Brain microvascular endothelial cell (primary cell): Measurements from ENCODE around the gene H1-8.

Experiments
- DNase-seq: peaks from one replicate; pipeline ENCODE4 v3.0.0-alpha.2; 2020
- H3K27ac ChIP-seq: fragments of 250-450 bp; sonication (Bioruptor Pico); 2 replicates; pipeline ENCODE4 v1.5.1; 2020; ENCODE audit warnings: mild to moderate bottlenecking, moderate library complexity
- H3K27me3 ChIP-seq: fragments of 250-450 bp; sonication (Bioruptor Pico); replicated peaks from 2 replicates; pipeline ENCODE4 v1.5.1; 2020; ENCODE audit warnings: mild to moderate bottlenecking
- H3K36me3 ChIP-seq: fragments of 250-450 bp; sonication (Bioruptor Pico); replicated peaks from 2 replicates; pipeline ENCODE4 v1.5.1; 2020; ENCODE audit warnings: mild to moderate bottlenecking
- H3K4me3 ChIP-seq: 2 replicates; pipeline ENCODE4 v1.5.1; 2011; ENCODE audit warnings: low read depth, mild to moderate bottlenecking, control low read depth, low read length, moderate library complexity
- in situ Hi-C: cut with HindIII; loops from 2 replicates; pipeline ENCODE4 v1.10.0; 2017; ENCODE audit warnings: low sequenced_read_pairs, low pct_ligation_motif_present
- TF ChIP-seq, protein P1 (sequence below): IDR thresholded peaks from 2 replicates; pipeline ENCODE4 v1.5.1; 2011; ENCODE audit warnings: low read depth, mild to moderate bottlenecking, moderate library complexity, low read length, control low read depth, inconsistent platforms; ENCODE audit errors: missing control alignments

The H1-8 gene

DNA sequence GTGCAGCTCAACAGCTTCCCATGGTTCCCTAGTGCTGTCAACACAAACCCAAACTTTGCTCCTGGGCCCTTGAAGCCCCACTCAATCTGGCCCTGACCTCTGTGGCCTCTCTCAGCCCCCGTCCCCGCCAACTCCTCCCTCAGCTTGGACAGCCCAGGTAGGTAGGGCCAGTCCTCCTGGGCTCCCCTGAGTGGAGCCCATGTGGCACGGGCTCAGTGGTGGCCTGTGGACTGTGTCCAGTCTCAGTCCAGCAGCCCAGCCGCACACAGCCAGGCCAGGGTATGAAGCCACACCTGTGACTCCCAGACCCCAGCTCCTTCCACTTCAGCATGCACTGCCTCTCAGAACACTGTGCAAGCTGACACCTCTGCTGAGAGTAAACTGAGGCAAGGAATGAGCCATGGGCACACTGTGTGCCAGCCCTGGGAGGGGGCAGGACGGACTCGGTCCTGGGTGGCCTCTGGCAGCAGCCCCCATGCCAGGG, 52.0 kb downstream of the H1-8 start:
- Histone ChIP-seq H3K27me3 (no peaks in the 10 kb centered on the region), H3K27ac (peak overlapping the region; percentile 92), H3K4me3 (no peak overlapping the region), H3K36me3 (no peaks in the 10 kb centered on the region)
- in situ Hi-C loops: no loop called here
- TF ChIP-seq, protein P1, sequence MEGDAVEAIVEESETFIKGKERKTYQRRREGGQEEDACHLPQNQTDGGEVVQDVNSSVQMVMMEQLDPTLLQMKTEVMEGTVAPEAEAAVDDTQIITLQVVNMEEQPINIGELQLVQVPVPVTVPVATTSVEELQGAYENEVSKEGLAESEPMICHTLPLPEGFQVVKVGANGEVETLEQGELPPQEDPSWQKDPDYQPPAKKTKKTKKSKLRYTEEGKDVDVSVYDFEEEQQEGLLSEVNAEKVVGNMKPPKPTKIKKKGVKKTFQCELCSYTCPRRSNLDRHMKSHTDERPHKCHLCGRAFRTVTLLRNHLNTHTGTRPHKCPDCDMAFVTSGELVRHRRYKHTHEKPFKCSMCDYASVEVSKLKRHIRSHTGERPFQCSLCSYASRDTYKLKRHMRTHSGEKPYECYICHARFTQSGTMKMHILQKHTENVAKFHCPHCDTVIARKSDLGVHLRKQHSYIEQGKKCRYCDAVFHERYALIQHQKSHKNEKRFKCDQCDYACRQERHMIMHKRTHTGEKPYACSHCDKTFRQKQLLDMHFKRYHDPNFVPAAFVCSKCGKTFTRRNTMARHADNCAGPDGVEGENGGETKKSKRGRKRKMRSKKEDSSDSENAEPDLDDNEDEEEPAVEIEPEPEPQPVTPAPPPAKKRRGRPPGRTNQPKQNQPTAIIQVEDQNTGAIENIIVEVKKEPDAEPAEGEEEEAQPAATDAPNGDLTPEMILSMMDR: no peak
- DNase-seq: no peak

DNA sequence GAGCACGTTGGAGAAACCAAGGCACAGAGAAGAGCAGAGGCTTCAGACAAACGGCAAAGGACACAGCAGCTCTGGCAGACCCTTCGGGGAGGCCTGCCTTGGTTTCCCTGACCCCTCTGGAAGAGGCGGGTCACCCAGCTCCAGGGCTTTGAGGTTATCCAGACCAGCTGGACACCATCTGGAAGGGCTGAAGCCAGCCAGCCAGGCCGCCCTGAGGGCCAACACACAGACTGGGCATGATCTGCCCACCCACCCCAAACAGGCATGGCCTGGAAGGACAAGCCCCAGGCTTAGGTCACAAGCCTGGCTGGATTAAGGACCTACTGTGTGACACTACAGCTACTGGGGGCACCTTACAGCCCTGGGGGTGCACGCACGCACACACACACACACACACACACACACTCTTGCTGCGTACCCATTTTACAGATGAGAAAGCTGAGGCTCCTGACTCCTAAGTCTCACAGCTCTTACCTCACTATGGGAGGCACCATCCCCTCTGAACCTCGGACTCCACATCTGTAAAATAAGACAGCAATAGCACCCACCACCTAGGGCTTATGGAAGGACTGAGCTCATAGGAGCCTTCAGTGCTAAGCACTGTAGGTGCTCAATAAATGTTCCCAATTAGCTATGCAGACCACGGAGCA, 52.7 kb downstream of the H1-8 start:
- peak overlapping the region; percentile 92 for H3K27ac ChIP-seq
- TF ChIP-seq, protein P1: no peak
- in situ Hi-C loops: no loop called here
- H3K4me3 ChIP-seq: no peak overlapping the region
- H3K36me3 ChIP-seq: no peaks in the 10 kb centered on the region
- no peak for DNase-seq
- H3K27me3 ChIP-seq: no peaks in the 10 kb centered on the region

DNA sequence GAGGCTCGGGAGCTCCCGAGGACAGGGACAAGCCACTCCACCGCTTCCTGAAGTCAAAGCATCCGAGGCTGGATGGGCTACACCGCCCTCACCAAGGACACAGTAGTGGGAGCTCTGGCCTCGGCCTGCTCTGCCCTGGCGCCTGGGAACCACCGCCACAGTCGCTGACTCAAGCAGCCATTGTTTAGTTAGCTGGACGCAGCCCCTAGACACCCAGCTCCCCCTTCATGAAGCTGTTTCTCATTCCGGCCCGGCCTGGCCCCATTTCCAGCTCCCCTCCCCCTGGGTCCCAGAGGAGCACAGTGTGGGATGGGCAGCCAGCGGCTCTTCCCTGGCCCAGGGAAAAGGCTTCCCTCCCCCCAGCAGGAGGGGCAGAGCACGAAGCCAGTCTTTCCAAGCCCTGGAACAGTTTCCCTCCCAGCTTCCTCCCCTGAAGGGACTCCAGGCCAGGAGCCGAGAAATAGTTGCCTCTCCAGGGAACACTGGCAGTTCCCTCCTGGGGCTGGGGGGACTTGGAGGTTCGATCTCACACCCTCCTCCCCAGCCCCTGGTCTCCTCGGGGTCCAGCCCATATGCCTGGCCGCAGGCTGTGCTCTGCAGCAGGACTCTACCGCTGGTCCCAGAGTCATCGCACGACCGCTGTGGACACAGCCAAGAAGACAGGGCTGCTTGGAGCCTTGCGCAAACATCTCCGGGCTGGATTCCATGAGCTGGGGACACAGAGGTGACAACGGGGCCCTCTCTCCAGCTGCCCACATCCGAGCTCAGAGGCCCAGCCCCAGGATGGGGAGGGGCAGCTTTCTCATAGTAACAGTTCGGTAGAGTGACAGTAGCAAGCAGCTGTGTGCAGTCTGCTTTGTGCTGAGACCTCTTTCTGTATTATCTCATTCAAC, 53.5 kb downstream of the H1-8 start:
- in situ Hi-C loops: no loop called here
- peak; percentile 94 for DNase-seq
- Histone ChIP-seq H3K27ac (peak overlapping the region; percentile 92), H3K27me3 (no peaks in the 10 kb centered on the region), H3K36me3 (no peaks in the 10 kb centered on the region), H3K4me3 (peak overlapping the region; percentile 17)
- TF ChIP-seq, protein P1: peak; percentile 18

DNA sequence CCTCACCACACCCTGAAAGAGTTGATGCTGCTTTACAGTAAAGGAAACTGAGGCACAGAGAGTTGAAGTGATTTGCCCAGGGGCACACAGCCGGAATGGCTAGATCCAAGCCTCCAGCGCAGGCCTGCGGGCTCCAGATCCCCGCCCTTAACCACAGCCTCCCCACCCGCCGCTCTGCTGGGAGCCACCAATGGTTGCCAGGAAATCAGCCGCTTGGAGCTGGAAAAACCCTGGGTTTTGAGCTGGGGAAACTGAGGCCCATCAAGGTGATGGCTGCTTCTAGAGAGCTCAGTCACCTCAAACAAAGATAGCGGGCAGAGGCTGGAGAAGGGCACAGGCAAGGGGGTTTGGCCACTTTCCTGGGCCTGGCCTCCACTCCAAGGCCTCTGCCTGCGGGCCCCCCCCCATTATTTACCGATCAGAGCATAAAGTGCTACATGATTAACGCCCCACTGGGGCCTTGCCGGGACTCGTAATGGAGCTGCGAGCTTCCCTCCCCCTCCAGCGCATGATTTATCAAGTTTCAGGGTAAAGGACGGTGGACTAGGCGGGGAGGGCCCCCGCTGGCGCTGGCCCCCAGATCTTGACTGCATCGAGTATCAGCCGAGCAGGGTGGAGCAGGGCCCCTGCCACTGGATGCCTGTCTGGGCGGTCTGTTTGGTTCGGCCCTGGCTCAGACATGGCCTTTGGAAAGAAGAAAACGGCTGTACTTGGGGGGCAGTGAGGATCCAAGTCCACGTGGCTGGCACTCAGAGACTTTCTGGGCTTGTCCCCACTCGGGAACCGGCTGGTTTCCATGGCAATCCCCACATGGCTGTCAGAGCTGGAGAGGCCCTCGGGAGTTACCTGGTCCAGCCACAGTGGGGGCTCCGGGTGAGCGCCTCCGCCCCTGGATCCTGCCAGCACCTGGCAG, 54.4 kb downstream of the H1-8 start:
- Histone ChIP-seq H3K4me3 (no peak overlapping the region), H3K36me3 (no peaks in the 10 kb centered on the region), H3K27me3 (no peaks in the 10 kb centered on the region), H3K27ac (peak overlapping the region; percentile 92)
- TF ChIP-seq, protein P1: no peak
- in situ Hi-C loops: no loop called here
- DNase-seq: peak; percentile 55

DNA sequence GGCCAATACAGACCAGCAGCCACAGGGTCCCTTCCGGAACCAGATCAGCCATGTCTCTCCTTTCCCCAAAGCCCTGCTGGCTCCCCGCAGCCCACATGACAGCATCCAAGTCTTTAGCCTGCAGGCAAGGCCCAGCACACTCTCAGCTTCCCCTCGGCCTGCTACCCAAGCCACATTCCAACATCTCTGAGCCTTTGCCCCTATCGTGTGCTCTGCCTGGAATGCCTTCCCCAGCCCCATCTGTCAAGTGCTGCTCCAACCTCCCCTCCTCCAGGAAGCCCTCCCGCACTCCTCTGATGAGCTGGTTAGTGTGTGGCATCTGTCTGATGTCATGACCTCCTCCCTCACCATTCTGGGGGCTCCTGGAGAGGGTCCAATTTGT, 55.0 kb downstream of the H1-8 start:
- Histone ChIP-seq H3K4me3 (no peak overlapping the region), H3K27ac (peak overlapping the region; percentile 92), H3K36me3 (no peaks in the 10 kb centered on the region), H3K27me3 (no peaks in the 10 kb centered on the region)
- in situ Hi-C loops: no loop called here
- TF ChIP-seq, protein P1: no peak
- no peak for DNase-seq
